ENCODE results near the gene HK3.

DNA sequence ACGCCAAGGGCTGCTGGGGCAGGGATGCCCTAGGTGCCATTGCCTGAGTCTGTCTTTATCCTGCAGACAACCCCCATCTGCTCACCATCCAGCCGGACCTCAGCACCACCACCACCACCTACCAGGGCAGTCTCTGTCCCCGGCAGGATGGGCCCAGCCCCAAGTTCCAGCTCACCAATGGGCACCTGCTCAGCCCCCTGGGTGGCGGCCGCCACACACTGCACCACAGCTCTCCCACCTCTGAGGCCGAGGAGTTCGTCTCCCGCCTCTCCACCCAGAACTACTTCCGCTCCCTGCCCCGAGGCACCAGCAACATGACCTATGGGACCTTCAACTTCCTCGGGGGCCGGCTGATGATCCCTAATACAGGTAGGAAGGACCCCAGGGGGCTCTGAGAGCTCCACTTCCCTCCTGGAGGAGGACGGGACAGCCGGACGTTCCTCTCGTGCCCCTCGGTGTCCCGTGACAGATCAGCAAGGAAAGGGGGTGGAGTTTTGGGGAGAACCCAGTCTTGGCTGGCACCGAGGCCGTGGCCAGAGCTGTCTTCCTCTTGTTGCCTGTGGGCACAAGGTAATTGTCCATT lies 24.9 kb downstream of the HK3 start:
- TF ChIP-seq, protein P1, sequence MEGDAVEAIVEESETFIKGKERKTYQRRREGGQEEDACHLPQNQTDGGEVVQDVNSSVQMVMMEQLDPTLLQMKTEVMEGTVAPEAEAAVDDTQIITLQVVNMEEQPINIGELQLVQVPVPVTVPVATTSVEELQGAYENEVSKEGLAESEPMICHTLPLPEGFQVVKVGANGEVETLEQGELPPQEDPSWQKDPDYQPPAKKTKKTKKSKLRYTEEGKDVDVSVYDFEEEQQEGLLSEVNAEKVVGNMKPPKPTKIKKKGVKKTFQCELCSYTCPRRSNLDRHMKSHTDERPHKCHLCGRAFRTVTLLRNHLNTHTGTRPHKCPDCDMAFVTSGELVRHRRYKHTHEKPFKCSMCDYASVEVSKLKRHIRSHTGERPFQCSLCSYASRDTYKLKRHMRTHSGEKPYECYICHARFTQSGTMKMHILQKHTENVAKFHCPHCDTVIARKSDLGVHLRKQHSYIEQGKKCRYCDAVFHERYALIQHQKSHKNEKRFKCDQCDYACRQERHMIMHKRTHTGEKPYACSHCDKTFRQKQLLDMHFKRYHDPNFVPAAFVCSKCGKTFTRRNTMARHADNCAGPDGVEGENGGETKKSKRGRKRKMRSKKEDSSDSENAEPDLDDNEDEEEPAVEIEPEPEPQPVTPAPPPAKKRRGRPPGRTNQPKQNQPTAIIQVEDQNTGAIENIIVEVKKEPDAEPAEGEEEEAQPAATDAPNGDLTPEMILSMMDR (conservative IDR thresholded peaks at IDR 0.05; ENCODE audit: low read depth in 2 of 2): no peak
- TF ChIP-seq EZH2 (IDR thresholded peaks at IDR 0.05; ENCODE audit: low read depth, unreplicated experiment) (no peak), POLR2AphosphoS5 (IDR thresholded peaks at IDR 0.05; ENCODE audit: low read depth) (no peak)
